DND-41 (cell line): ENCODE measurements around the gene LYPD8.

Experiments used
- ATAC-seq: fragments of 200-7000 bp; cut with Tn5 transposase; 3 replicates; pipeline ENCODE4 v1.9.1; 2021; ENCODE audit warnings: low read depth; ENCODE audit not compliant: insufficient read depth
- DNase-seq: peaks from one replicate; pipeline ENCODE4 v3.0.0-alpha.2; 2020
- H2AFZ ChIP-seq: 2 replicates; pipeline ENCODE4 v1.6.0; 2012; ENCODE audit warnings: low read depth, low read length
- H3K27ac ChIP-seq: 2 replicates; pipeline ENCODE4 v1.5.1; 2012; ENCODE audit warnings: low read length, inconsistent platforms
- H3K27me3 ChIP-seq: fragments of 200-600 bp; sonication (generic); 2 replicates; pipeline ENCODE4 v1.6.0; 2012; ENCODE audit warnings: low read length, mild to moderate bottlenecking, inconsistent platforms; ENCODE audit not compliant: insufficient read depth, poor library complexity
- H3K36me3 ChIP-seq: 2 replicates; pipeline ENCODE4 v1.5.1; 2012; ENCODE audit warnings: low read length, inconsistent platforms; ENCODE audit not compliant: insufficient read depth
- H3K4me1 ChIP-seq: 2 replicates; pipeline ENCODE4 v1.5.1; 2012; ENCODE audit warnings: mild to moderate bottlenecking, low read length; ENCODE audit not compliant: insufficient read depth
- H3K4me2 ChIP-seq: 2 replicates; pipeline ENCODE4 v1.6.0; 2012; ENCODE audit warnings: mild to moderate bottlenecking, moderate library complexity, low read length, inconsistent platforms; ENCODE audit not compliant: insufficient read depth
- H3K4me3 ChIP-seq, 2 experiments: fragments of 200-600 bp in 1 of 2; shearing (Covaris generic) in 1 of 2; 2 replicates each; pipeline ENCODE4 v1.5.1; 2012 to 2016; ENCODE audit warnings: inconsistent platforms in 2 of 2, low read length in 2 of 2, mild to moderate bottlenecking in 2 of 2, low read depth in 1 of 2, moderate library complexity in 1 of 2
- H3K79me2 ChIP-seq: 2 replicates; pipeline ENCODE4 v1.6.0; 2012; ENCODE audit warnings: low read length, inconsistent platforms; ENCODE audit not compliant: insufficient read depth
- H3K9ac ChIP-seq: 2 replicates; pipeline ENCODE4 v1.6.0; 2012; ENCODE audit warnings: low read depth, mild to moderate bottlenecking, inconsistent platforms, low read length, moderate library complexity
- H3K9me3 ChIP-seq: 2 replicates; pipeline ENCODE4 v1.5.1; 2012; ENCODE audit warnings: low read length, moderate library complexity, mild to moderate bottlenecking, inconsistent platforms; ENCODE audit not compliant: insufficient read depth, severe bottlenecking
- H4K20me1 ChIP-seq: 2 replicates; pipeline ENCODE4 v1.6.0; 2012; ENCODE audit warnings: low read length; ENCODE audit not compliant: insufficient read depth
- EZH2 ChIP-seq: IDR thresholded peaks from 3 replicates; pipeline ENCODE4 v1.6.1; 2012; ENCODE audit warnings: borderline replicate concordance, low read depth, mild to moderate bottlenecking, moderate library complexity, low read length, inconsistent platforms; ENCODE audit not compliant: severe bottlenecking
- TF ChIP-seq, protein P1 (sequence below): IDR thresholded peaks from 2 replicates; pipeline ENCODE4 v1.5.1; 2012; ENCODE audit warnings: borderline replicate concordance, low read length, moderate library complexity, mild to moderate bottlenecking; ENCODE audit not compliant: poor library complexity, severe bottlenecking; ENCODE audit errors: extremely low read depth

LYPD8 gene

DNA sequence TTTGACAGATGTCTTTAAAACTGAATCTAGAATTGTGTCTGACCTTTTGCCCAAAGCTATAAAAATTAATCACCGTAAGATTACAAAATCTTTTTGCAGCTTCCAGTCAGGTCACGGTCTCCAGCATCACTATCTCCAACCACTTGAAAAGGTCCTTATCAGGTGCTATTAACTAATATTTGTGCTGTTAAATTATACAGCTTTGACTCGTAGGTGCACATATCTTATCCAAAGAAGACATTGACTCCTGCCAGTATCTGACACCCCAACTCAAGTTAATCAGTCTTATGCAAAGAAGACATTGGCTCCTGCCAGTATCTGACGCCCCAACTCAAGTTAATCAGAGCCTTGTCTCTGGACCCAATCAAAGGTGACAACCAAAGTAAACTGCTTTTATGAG is 19.9 kb upstream of the LYPD8 start:
- ATAC-seq: no peak
- no peaks in the 10 kb centered on the region for H3K79me2 ChIP-seq

DNA sequence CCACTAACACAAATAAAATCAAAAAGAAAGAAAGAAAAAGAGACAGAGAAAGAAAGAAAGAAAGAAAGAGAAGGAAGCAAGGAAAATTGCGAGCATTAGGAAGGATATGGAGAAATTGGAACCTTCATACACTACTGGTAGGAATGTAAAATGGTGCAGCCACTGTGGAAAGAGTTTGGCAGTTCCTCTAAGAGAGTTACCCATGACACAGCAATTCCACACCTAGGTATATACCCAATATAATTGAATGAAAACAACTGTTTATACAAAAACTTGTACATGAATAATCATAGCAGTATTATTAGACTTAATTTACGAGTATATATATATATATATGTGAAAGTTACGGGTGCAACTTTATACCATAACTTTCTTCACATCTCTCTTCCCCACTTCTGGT is 4.1 kb upstream of the LYPD8 start:
- no peak overlapping the region for H2AFZ ChIP-seq
- no peaks in the 10 kb centered on the region for H3K79me2 ChIP-seq
- no peak overlapping the region for H3K4me2 ChIP-seq
- H3K9me3 ChIP-seq: no peaks in the 10 kb centered on the region
- H3K4me1 ChIP-seq: no peaks in the 10 kb centered on the region
- H3K9ac ChIP-seq: no peak overlapping the region
- H3K4me3 ChIP-seq: no peak overlapping the region
- no peaks in the 10 kb centered on the region for H3K36me3 ChIP-seq
- H4K20me1 ChIP-seq: no peaks in the 10 kb centered on the region
- TF ChIP-seq, protein P1, sequence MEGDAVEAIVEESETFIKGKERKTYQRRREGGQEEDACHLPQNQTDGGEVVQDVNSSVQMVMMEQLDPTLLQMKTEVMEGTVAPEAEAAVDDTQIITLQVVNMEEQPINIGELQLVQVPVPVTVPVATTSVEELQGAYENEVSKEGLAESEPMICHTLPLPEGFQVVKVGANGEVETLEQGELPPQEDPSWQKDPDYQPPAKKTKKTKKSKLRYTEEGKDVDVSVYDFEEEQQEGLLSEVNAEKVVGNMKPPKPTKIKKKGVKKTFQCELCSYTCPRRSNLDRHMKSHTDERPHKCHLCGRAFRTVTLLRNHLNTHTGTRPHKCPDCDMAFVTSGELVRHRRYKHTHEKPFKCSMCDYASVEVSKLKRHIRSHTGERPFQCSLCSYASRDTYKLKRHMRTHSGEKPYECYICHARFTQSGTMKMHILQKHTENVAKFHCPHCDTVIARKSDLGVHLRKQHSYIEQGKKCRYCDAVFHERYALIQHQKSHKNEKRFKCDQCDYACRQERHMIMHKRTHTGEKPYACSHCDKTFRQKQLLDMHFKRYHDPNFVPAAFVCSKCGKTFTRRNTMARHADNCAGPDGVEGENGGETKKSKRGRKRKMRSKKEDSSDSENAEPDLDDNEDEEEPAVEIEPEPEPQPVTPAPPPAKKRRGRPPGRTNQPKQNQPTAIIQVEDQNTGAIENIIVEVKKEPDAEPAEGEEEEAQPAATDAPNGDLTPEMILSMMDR: no peak
- no peak for TF ChIP-seq EZH2
- no peak for ATAC-seq
- H3K27me3 ChIP-seq: no peaks in the 10 kb centered on the region
- no peak overlapping the region for H3K27ac ChIP-seq
- no peak for DNase-seq

More for the DNA sequence above, 19.9 kb upstream of the LYPD8 start:
- no peaks in the 10 kb centered on the region for H3K9me3 ChIP-seq
- no peak overlapping the region for H2AFZ ChIP-seq
- no peaks in the 10 kb centered on the region for H3K4me1 ChIP-seq
- H4K20me1 ChIP-seq: no peaks in the 10 kb centered on the region
- no peak overlapping the region for H3K27ac ChIP-seq
- no peak overlapping the region for H3K4me3 ChIP-seq
- no peaks in the 10 kb centered on the region for H3K27me3 ChIP-seq
- H3K36me3 ChIP-seq: no peaks in the 10 kb centered on the region
- TF ChIP-seq EZH2: no peak
- TF ChIP-seq, protein P1: no peak
- H3K4me2 ChIP-seq: no peak overlapping the region
- DNase-seq: no peak
- no peak overlapping the region for H3K9ac ChIP-seq

DNA sequence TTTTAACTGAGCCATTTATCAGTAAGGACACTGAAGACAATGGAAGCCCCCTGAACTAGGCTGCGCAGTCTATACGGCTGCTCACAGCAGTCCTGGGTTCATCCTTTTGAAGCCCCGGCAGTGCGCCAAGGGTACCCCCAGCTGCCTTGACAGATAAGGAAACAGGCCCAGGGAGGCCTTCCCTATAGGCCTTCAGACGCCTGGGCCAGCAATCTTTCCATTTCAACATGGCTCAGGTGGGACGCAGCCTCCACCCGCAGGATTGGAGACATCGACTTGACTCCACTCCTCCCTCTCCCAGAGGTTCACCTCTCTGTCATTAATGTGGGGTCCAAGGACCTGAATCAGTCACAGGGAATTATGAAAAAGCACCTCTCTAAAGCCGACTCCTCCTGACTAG is 2.8 kb upstream of the LYPD8 start:
- ATAC-seq (no peak), DNase-seq (no peak)
- H3K36me3 ChIP-seq: no peaks in the 10 kb centered on the region
- TF ChIP-seq, protein P1: no peak
- TF ChIP-seq EZH2: no peak
- no peak overlapping the region for H3K4me3 ChIP-seq
- no peaks in the 10 kb centered on the region for H3K27me3 ChIP-seq
- H3K9ac ChIP-seq: no peak overlapping the region
- no peaks in the 10 kb centered on the region for H4K20me1 ChIP-seq
- no peaks in the 10 kb centered on the region for H3K4me1 ChIP-seq
- no peak overlapping the region for H3K27ac ChIP-seq
- H3K79me2 ChIP-seq: no peaks in the 10 kb centered on the region
- H2AFZ ChIP-seq: no peak overlapping the region
- no peaks in the 10 kb centered on the region for H3K9me3 ChIP-seq
- no peak overlapping the region for H3K4me2 ChIP-seq

- H3K79me2 ChIP-seq: no peaks in the 10 kb centered on the region
- TF ChIP-seq, protein P1: no peak
- TF ChIP-seq EZH2: no peak
- H3K4me2 ChIP-seq: no peak overlapping the region
- H3K9ac ChIP-seq: no peak overlapping the region
- H3K9me3 ChIP-seq: no peaks in the 10 kb centered on the region
- H2AFZ ChIP-seq: no peak overlapping the region
- 0 out of 2 replicates have a peak, but pooled peaks cover under 1% of the 10 kb centered on the region for H3K4me1 ChIP-seq
- H3K27ac ChIP-seq: no peak overlapping the region
- ATAC-seq (no peak), DNase-seq (no peak)
- no peaks in the 10 kb centered on the region for H3K27me3 ChIP-seq
- H4K20me1 ChIP-seq: no peaks in the 10 kb centered on the region; the same call in 1 of the 2 replicates
- H3K36me3 ChIP-seq: no peaks in the 10 kb centered on the region
- no peak overlapping the region for H3K4me3 ChIP-seq
Measured at GRCh38 chr1:248757784-248758195, 2.2 kb upstream of the LYPD8 start.
